Fibroblast of lung (primary cell): ENCODE measurements around the gene RASL11B. TPM values are rescaled to one million over a fixed set of nuclear protein-coding genes. Genes with fewer than 3 reads are reported as not detected.
A peak's percentile ranks its signal among the peaks of the same experiment; 100 is the strongest.

Experiments
- DNase-seq, 2 donors: peaks; one replicate each; pipeline versions ENCODE4 v3.0.0 to v3.0.0-alpha.2; 2010; ENCODE audit warnings: low read depth in 2 of 2
- H2AFZ ChIP-seq: 2 replicates; pipeline ENCODE4 v1.5.1; 2012; ENCODE audit warnings: low read length, control low read depth, inconsistent platforms
- H3K27ac ChIP-seq: 2 replicates; pipeline ENCODE4 v1.5.1; 2011; ENCODE audit warnings: low read length, control low read depth; ENCODE audit not compliant: insufficient read depth
- H3K27me3 ChIP-seq: 2 replicates; pipeline ENCODE4 v1.5.1; 2011; ENCODE audit warnings: mild to moderate bottlenecking, low read length; ENCODE audit not compliant: control insufficient read depth, insufficient read depth
- H3K36me3 ChIP-seq: 2 replicates; pipeline ENCODE4 v1.5.1; 2011; ENCODE audit warnings: low read length; ENCODE audit not compliant: control insufficient read depth, insufficient read depth
- H3K4me1 ChIP-seq: 2 replicates; pipeline ENCODE4 v1.5.1; 2011; ENCODE audit warnings: low read length; ENCODE audit not compliant: control insufficient read depth, insufficient read depth; ENCODE audit errors: extremely low read depth
- H3K4me2 ChIP-seq: 2 replicates; pipeline ENCODE4 v1.5.1; 2011; ENCODE audit warnings: low read length, control low read depth; ENCODE audit not compliant: insufficient read depth; ENCODE audit errors: extremely low read depth
- H3K4me3 ChIP-seq, 4 experiments: fragments of 200-600 bp in 1 of 4; sonication (generic) in 1 of 4; replicated peaks in 1 of 4; 2 replicates each; pipeline ENCODE4 v1.5.1; 2011 to 2016; ENCODE audit warnings: low read length in 4 of 4, low read depth in 3 of 4, mild to moderate bottlenecking in 3 of 4, control low read depth in 2 of 4, inconsistent platforms in 1 of 4, mixed read lengths in 1 of 4; ENCODE audit not compliant: insufficient read depth in 1 of 4; ENCODE audit errors: control extremely low read depth in 1 of 4
- H3K79me2 ChIP-seq: 2 replicates; pipeline ENCODE4 v1.5.1; 2012; ENCODE audit warnings: mild to moderate bottlenecking, low read length, inconsistent platforms; ENCODE audit not compliant: control insufficient read depth, insufficient read depth
- H3K9ac ChIP-seq: 2 replicates; pipeline ENCODE4 v1.5.1; 2011; ENCODE audit warnings: mild to moderate bottlenecking, low read length, control low read depth; ENCODE audit not compliant: insufficient read depth
- H3K9me3 ChIP-seq: 2 replicates; pipeline ENCODE4 v1.5.1; 2012; ENCODE audit warnings: low read depth, low read length; ENCODE audit not compliant: control insufficient read depth, insufficient read depth
- H4K20me1 ChIP-seq: 2 replicates; pipeline ENCODE4 v1.5.1; 2011; ENCODE audit warnings: low read length; ENCODE audit not compliant: control insufficient read depth, insufficient read depth; ENCODE audit errors: extremely low read depth
- EZH2 ChIP-seq: IDR thresholded peaks from 2 replicates; pipeline ENCODE4 v1.5.1; 2012; ENCODE audit warnings: low read length, control low read depth, mild to moderate bottlenecking; ENCODE audit errors: missing control alignments
- polyA plus RNA-seq, 2 donors: library from polyadenylated mRNA; depleted of rRNA in 1 of 2; stranded (reverse) in 1 of 2; unstranded in 1 of 2; fragments of >200 nt; gene quantifications; 2 replicates each; pipeline ENCODE4 v1.2.1, GENCODE V29; 2011 to 2012; ENCODE audit warnings: missing spikeins in 1 of 2
- total RNA-seq: library from RNA; depleted of rRNA; stranded (reverse); fragments of >200 nt; gene quantifications from 2 replicates; pipeline ENCODE4 v1.2.1, GENCODE V29; 2014
- TF ChIP-seq, protein P1 (sequence below), 2 donors: IDR thresholded peaks in 1 of 2; conservative IDR thresholded peaks in 1 of 2; 1 replicate in 1 of 2; 2 replicates in 1 of 2; pipeline ENCODE4 v1.5.1; 2011 to 2012; ENCODE audit warnings: low read length in 2 of 2, control low read depth in 1 of 2, inconsistent platforms in 1 of 2, low read depth in 1 of 2, mild to moderate bottlenecking in 1 of 2

RASL11B gene
- total and polyA plus RNA-seq, 2 donors (not counting 1 experiment from before 2014, with no cell fraction given), result 2.1 to 15.2 TPM

GRCh38 chr4:52841682-52842456 is 20.2 kb upstream of the RASL11B start:
- no peak overlapping the region for H3K9ac ChIP-seq
- H4K20me1 ChIP-seq, result no peaks in the 10 kb centered on the region
- peak overlapping the region; percentile 11 for H2AFZ ChIP-seq
- peak overlapping the region; percentile 6 for H3K4me2 ChIP-seq
- no peaks in the 10 kb centered on the region for H3K9me3 ChIP-seq
- no peaks in the 10 kb centered on the region for H3K36me3 ChIP-seq
- H3K79me2 ChIP-seq, result no peaks in the 10 kb centered on the region
- no peak overlapping the region for H3K4me3 ChIP-seq
- H3K27ac ChIP-seq, result no peak overlapping the region
- peaks cover 2% of the 10 kb centered on the region for H3K27me3 ChIP-seq
- DNase-seq, result peak; percentile 33 to 76
- no peaks in the 10 kb centered on the region for H3K4me1 ChIP-seq
- TF ChIP-seq, protein P1, sequence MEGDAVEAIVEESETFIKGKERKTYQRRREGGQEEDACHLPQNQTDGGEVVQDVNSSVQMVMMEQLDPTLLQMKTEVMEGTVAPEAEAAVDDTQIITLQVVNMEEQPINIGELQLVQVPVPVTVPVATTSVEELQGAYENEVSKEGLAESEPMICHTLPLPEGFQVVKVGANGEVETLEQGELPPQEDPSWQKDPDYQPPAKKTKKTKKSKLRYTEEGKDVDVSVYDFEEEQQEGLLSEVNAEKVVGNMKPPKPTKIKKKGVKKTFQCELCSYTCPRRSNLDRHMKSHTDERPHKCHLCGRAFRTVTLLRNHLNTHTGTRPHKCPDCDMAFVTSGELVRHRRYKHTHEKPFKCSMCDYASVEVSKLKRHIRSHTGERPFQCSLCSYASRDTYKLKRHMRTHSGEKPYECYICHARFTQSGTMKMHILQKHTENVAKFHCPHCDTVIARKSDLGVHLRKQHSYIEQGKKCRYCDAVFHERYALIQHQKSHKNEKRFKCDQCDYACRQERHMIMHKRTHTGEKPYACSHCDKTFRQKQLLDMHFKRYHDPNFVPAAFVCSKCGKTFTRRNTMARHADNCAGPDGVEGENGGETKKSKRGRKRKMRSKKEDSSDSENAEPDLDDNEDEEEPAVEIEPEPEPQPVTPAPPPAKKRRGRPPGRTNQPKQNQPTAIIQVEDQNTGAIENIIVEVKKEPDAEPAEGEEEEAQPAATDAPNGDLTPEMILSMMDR (conservative IDR thresholded peaks at IDR 0.05 in 1 of 2, IDR thresholded peaks at IDR 0.05 in 1 of 2; ENCODE audit: low read depth in 1 of 2, low read length in 2 of 2), result no peak
- no peak for TF ChIP-seq EZH2

GRCh38 chr4:52842792-52843191 is 19.3 kb upstream of the RASL11B start:
- H3K4me3 ChIP-seq, result no peak overlapping the region
- no peak overlapping the region for H3K9ac ChIP-seq
- DNase-seq, result no peak
- peaks cover 2% of the 10 kb centered on the region for H3K27me3 ChIP-seq
- H3K4me1 ChIP-seq, result no peaks in the 10 kb centered on the region
- H3K9me3 ChIP-seq, result no peaks in the 10 kb centered on the region
- no peak overlapping the region for H2AFZ ChIP-seq
- no peak overlapping the region for H3K4me2 ChIP-seq
- H3K36me3 ChIP-seq, result no peaks in the 10 kb centered on the region
- H4K20me1 ChIP-seq, result no peaks in the 10 kb centered on the region
- TF ChIP-seq, protein P1 (conservative IDR thresholded peaks at IDR 0.05 in 1 of 2, IDR thresholded peaks at IDR 0.05 in 1 of 2; ENCODE audit: low read depth in 1 of 2, low read length in 2 of 2), result no peak
- no peak for TF ChIP-seq EZH2
- H3K79me2 ChIP-seq, result no peaks in the 10 kb centered on the region
- no peak overlapping the region for H3K27ac ChIP-seq

DNA sequence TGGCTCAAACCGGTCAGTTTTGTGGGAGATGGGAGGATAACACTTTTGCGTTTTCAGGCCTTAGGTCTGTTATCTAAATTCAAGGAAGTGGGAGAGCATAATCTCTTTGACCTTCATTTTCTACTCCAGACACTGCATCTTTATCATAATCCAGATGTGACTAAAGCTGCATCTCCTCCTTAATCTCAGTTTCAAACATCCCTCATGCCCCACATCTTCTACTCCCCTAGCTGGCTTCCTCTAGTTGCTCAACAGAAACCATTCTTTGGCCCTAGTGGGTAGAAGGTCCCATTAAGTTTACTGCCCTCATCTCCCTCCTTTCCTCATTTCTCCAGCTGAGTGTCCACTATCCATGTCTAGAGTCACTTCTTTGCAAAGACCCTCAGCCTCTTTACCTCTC is 18.8 kb upstream of the RASL11B start:
- Histone ChIP-seq H3K4me2 (no peak overlapping the region), H3K27me3 (peaks cover 2% of the 10 kb centered on the region), H3K79me2 (no peaks in the 10 kb centered on the region), H3K9me3 (no peaks in the 10 kb centered on the region), H3K36me3 (no peaks in the 10 kb centered on the region), H3K9ac (no peak overlapping the region), H4K20me1 (no peaks in the 10 kb centered on the region), H3K4me1 (no peaks in the 10 kb centered on the region), H2AFZ (no peak overlapping the region), H3K4me3 (no peak overlapping the region), H3K27ac (no peak overlapping the region)
- TF ChIP-seq, protein P1 (conservative IDR thresholded peaks at IDR 0.05 in 1 of 2, IDR thresholded peaks at IDR 0.05 in 1 of 2; ENCODE audit: low read depth in 1 of 2, low read length in 2 of 2), result no peak
- DNase-seq, result no peak
